ENCODE measurements around the gene ZNF385B.

ZNF385B gene

DNA sequence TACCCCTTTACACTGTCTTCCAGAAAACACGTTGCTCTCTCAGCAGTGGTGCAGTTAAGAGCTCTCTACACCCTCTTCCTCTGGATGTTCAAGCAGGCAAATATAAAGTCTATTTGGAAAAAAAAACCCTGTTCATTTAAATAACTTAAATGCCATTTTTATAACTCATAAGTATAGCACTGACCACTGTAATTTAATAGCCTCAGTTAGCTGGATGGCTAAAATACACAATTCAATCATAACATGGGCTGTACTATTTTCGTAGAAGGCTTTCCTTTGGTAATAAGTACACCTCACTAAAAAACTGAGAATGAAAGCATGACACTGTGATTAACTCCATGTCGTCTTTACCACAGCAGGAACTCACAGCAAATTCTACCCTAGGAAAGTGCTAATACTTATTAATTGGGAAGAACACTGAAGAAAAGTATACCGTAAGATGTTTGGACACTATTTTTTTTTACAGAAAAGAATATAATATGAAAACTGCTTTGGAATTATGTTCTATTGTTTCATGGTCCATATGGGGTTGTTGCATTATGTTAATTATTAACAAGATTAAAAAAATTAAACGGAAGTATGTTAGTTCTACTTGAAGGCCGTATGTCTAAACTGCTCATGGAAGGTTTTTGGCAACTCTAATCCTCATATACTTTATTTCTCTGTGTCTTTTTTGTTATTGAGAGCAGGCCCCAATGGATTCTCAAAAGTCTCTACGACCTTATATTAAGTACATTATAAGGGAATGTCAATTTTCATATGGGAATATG lies 269.1 kb downstream of the ZNF385B start:
- TF ChIP-seq, protein P1, sequence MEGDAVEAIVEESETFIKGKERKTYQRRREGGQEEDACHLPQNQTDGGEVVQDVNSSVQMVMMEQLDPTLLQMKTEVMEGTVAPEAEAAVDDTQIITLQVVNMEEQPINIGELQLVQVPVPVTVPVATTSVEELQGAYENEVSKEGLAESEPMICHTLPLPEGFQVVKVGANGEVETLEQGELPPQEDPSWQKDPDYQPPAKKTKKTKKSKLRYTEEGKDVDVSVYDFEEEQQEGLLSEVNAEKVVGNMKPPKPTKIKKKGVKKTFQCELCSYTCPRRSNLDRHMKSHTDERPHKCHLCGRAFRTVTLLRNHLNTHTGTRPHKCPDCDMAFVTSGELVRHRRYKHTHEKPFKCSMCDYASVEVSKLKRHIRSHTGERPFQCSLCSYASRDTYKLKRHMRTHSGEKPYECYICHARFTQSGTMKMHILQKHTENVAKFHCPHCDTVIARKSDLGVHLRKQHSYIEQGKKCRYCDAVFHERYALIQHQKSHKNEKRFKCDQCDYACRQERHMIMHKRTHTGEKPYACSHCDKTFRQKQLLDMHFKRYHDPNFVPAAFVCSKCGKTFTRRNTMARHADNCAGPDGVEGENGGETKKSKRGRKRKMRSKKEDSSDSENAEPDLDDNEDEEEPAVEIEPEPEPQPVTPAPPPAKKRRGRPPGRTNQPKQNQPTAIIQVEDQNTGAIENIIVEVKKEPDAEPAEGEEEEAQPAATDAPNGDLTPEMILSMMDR (IDR thresholded peaks at IDR 0.05; ENCODE audit: unreplicated experiment in 3 of 3): no peak
- Mint-ChIP-seq H3K27ac (peak overlapping the region; percentile 24 to 62 (median 27)), H3K9me3 (no peaks in the 10 kb centered on the region), H3K36me3 (ENCODE audit: low read depth) (no peaks in the 10 kb centered on the region), H3K4me3 (no peak overlapping the region), H3K4me1 (peaks cover 9% of the 10 kb centered on the region), H3K27me3 (ENCODE audit: low read depth) (no peaks in the 10 kb centered on the region)

DNA sequence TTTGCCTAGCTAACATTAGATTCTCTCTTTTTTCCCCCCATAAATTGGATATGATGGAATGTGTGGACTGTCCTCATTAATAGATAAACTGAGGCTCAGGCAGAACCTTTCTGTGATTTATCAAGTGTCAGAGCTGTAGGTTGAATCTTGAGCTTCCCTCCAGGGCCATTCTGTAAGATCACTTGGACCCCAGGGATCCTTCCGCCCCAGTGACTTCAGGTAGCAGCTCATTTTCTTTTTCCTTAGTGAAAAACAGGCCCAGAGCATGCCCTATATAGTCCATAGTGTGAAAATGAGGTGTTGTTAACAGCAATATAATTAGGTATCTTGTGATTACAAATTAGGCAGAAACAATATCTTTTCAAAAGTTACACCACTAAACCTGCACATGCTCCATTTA lies 269.7 kb downstream of the ZNF385B start:
- TF ChIP-seq, protein P1 (IDR thresholded peaks at IDR 0.05; ENCODE audit: unreplicated experiment in 3 of 3): no peak
- Mint-ChIP-seq H3K27me3 (ENCODE audit: low read depth) (no peaks in the 10 kb centered on the region), H3K27ac (peak overlapping the region; percentile 24 to 62 (median 27)), H3K4me1 (peaks cover 9% of the 10 kb centered on the region), H3K4me3 (no peak overlapping the region), H3K36me3 (ENCODE audit: low read depth) (no peaks in the 10 kb centered on the region), H3K9me3 (no peaks in the 10 kb centered on the region)

DNA sequence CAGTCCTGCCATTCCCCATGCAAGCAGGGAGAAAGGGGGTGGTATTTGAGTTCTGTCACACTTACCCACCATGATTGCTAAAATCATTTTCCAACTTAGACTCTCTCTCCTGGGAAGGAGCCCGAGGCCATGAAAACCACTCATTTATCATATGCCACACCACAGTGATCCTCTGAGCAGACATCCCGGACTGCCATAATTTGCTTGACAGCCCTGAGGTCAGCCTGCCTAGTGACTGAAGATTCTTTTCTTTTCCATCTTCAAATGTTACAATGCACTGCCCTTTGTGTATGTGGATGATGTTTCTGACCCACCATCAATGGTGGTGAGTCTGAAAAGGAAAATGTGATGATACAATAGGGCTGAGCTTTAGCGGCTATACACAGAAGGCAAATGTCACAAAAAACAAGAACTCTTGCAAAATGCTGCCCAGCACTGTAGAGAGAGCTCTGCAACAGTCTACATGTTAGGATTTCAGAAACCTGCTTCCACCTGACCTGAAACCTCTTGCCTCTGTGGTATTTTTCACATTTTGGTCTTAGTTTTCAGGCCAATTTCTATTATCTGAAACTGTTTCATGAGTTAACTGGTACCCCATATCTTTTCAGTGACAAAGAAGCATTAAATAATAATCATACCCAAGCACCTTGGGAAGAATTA lies 272.8 kb downstream of the ZNF385B start:
- TF ChIP-seq, protein P1 (IDR thresholded peaks at IDR 0.05; ENCODE audit: unreplicated experiment in 3 of 3): no peak
- H3K27me3 Mint-ChIP-seq (ENCODE audit: low read depth): no peaks in the 10 kb centered on the region
- no peak overlapping the region for H3K4me3 Mint-ChIP-seq
- H3K27ac Mint-ChIP-seq: no peak overlapping the region
- H3K4me1 Mint-ChIP-seq: peaks cover 9% of the 10 kb centered on the region
- no peaks in the 10 kb centered on the region for H3K36me3 Mint-ChIP-seq (ENCODE audit: low read depth)
- H3K9me3 Mint-ChIP-seq: no peaks in the 10 kb centered on the region

DNA sequence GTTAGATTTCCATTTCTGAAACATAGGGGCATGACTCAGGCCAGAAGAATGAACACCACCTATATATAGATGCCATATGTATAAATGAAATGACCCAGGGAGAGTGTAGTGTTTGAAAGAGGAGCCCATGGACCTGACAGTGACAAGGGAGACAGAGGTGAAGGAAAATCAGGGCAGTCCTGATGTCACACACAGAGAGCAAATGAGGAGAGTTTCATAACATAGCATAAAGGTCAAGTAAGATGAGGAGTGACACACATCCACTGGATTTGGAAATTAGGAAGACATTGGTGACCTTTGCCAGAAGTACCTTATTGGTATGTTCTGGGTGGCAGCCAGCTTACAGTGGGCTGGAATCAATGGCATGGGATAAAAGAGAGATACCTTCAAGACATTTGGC lies 276.7 kb downstream of the ZNF385B start:
- Mint-ChIP-seq H3K4me3 (no peak overlapping the region), H3K27me3 (ENCODE audit: low read depth) (no peaks in the 10 kb centered on the region), H3K36me3 (ENCODE audit: low read depth) (no peaks in the 10 kb centered on the region), H3K27ac (no peak overlapping the region), H3K9me3 (no peaks in the 10 kb centered on the region), H3K4me1 (peaks cover 4% of the 10 kb centered on the region)
- TF ChIP-seq, protein P1 (IDR thresholded peaks at IDR 0.05; ENCODE audit: unreplicated experiment in 3 of 3): no peak

DNA sequence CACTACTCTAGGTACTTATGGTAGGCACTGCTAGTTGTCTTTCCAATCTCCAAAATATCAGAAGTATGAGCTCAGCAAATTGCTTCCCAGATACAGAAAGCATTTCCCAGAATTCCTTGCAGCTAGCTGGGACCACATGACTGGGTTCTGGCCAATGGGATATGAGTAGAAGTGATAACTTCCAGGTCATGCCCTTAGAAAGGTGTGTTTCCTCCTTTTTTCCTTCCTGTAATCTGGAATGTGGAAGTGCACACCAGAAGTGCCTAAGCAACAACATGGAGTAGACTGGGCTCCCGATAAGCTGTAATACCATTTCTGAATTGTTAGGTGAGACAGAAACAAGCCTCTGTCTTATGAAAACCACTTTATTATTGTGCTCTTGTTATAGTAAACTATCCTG lies 279.8 kb downstream of the ZNF385B start:
- Mint-ChIP-seq H3K27ac (peak overlapping the region in 2 of 3 experiments; percentile 22 to 91), H3K4me1 (peaks cover 4% of the 10 kb centered on the region), H3K9me3 (no peaks in the 10 kb centered on the region), H3K27me3 (ENCODE audit: low read depth) (no peaks in the 10 kb centered on the region), H3K4me3 (no peak overlapping the region), H3K36me3 (ENCODE audit: low read depth) (no peaks in the 10 kb centered on the region)
- TF ChIP-seq, protein P1 (IDR thresholded peaks at IDR 0.05; ENCODE audit: unreplicated experiment in 3 of 3): no peak
